WTC11 (cell line): Measurements from ENCODE around the gene ERBB4. TPM values are rescaled to one million over a fixed set of nuclear protein-coding genes. Genes with fewer than 3 reads are reported as not detected.

Experiments
- ATAC-seq: fragments of 200-7000 bp; cut with Tn5 transposase; 2 replicates; pipeline ENCODE4 v1.10.0; 2021; ENCODE audit warnings: mild to moderate bottlenecking, moderate library complexity
- CTCF ChIA-PET: fragments of 300-600 bp; sonication (Branson Sonifier 250); formaldehyde crosslinking; loops from one replicate; lab custom pipeline; 2021; ENCODE audit warnings: antibody characterized with exemption; lab: Charles Lee
- POLR2A ChIA-PET: fragments of 350-600 bp; sonication (Branson Sonifier 250); formaldehyde crosslinking; loops from one replicate; lab custom pipeline; 2021; ENCODE audit warnings: antibody characterized with exemption; lab: Charles Lee
- DNase-seq: peaks from one replicate; pipeline ENCODE4 v3.0.0; 2021; ENCODE audit warnings: low spot score
- H3K27ac Mint-ChIP-seq: 2 replicates; pipeline ENCODE4 v1.8.0; 2021; ENCODE audit warnings: mixed read lengths
- H3K27me3 Mint-ChIP-seq: 2 replicates; pipeline ENCODE4 v1.8.0; 2021; ENCODE audit warnings: low read depth, mild to moderate bottlenecking, moderate library complexity, mixed read lengths
- H3K36me3 Mint-ChIP-seq: 2 replicates; pipeline ENCODE4 v1.8.0; 2021; ENCODE audit warnings: mixed read lengths
- H3K4me1 Mint-ChIP-seq: 2 replicates; pipeline ENCODE4 v1.8.0; 2022; ENCODE audit warnings: mixed read lengths
- H3K4me3 Mint-ChIP-seq: 2 replicates; pipeline ENCODE4 v1.8.0; 2021; ENCODE audit warnings: mild to moderate bottlenecking, moderate library complexity, mixed read lengths
- H3K9me3 Mint-ChIP-seq: 2 replicates; pipeline ENCODE4 v1.8.0; 2021; ENCODE audit warnings: mixed read lengths
- CBFB ChIP-seq: sonication (generic); formaldehyde crosslinking; IDR thresholded peaks from 2 replicates; pipeline ENCODE4 v1.8.1; 2022; ENCODE audit warnings: mild to moderate bottlenecking, low read depth, missing genetic modification reagents
- ELF4 ChIP-seq: sonication (generic); formaldehyde crosslinking; IDR thresholded peaks from 2 replicates; pipeline ENCODE4 v1.8.1; 2022; ENCODE audit warnings: low read depth, mild to moderate bottlenecking, moderate library complexity, missing genetic modification reagents
- EMX1 ChIP-seq: fragments of 250-450 bp; sonication (Bioruptor Pico); IDR thresholded peaks from 2 replicates; pipeline ENCODE4 v1.8.0; 2021; ENCODE audit warnings: mild to moderate bottlenecking
- ETV6 ChIP-seq: sonication (generic); formaldehyde crosslinking; IDR thresholded peaks from 2 replicates; pipeline ENCODE4 v1.8.1; 2022; ENCODE audit warnings: mild to moderate bottlenecking, missing genetic modification reagents
- GRHL2 ChIP-seq: fragments of 250-450 bp; sonication (Bioruptor Pico); IDR thresholded peaks from 2 replicates; pipeline ENCODE4 v1.8.0; 2022; ENCODE audit warnings: mild to moderate bottlenecking, moderate library complexity; ENCODE audit not compliant: insufficient replicate concordance, severe bottlenecking
- JUN ChIP-seq: sonication (generic); formaldehyde crosslinking; IDR thresholded peaks from 2 replicates; pipeline ENCODE4 v1.8.0; 2023; ENCODE audit warnings: mild to moderate bottlenecking, missing genetic modification reagents
- NFATC4 ChIP-seq: fragments of 250-450 bp; sonication (Bioruptor Pico); IDR thresholded peaks from 2 replicates; pipeline ENCODE4 v1.9.0; 2021; ENCODE audit warnings: mild to moderate bottlenecking
- NR1H2 ChIP-seq: sonication (generic); formaldehyde crosslinking; IDR thresholded peaks from 2 replicates; pipeline ENCODE4 v1.9.0; 2021; ENCODE audit warnings: mild to moderate bottlenecking, moderate library complexity, missing genetic modification reagents
- RORB ChIP-seq: fragments of 250-450 bp; sonication (Bioruptor Pico); IDR thresholded peaks from 2 replicates; pipeline ENCODE4 v1.9.0; 2021; ENCODE audit warnings: mild to moderate bottlenecking
- SMAD4 ChIP-seq: sonication (generic); formaldehyde crosslinking; IDR thresholded peaks from 2 replicates; pipeline ENCODE4 v1.8.0; 2022; ENCODE audit warnings: mild to moderate bottlenecking, missing genetic modification reagents
- SOX15 ChIP-seq: fragments of 250-450 bp; sonication (Bioruptor Pico); IDR thresholded peaks from 2 replicates; pipeline ENCODE4 v1.9.0; 2021; ENCODE audit warnings: mild to moderate bottlenecking
- TCF7 ChIP-seq: sonication (generic); formaldehyde crosslinking; IDR thresholded peaks from 2 replicates; pipeline ENCODE4 v1.8.0; 2022; ENCODE audit warnings: mild to moderate bottlenecking, low read depth, missing genetic modification reagents, moderate library complexity
- TEAD4 ChIP-seq: sonication (generic); formaldehyde crosslinking; IDR thresholded peaks from 2 replicates; pipeline ENCODE4 v1.8.0; 2022; ENCODE audit warnings: mild to moderate bottlenecking, missing genetic modification reagents
- ZNF121 ChIP-seq: sonication (generic); formaldehyde crosslinking; IDR thresholded peaks from 2 replicates; pipeline ENCODE4 v1.8.0; 2023; ENCODE audit warnings: missing genetic modification reagents
- ZNF416 ChIP-seq: fragments of 250-450 bp; sonication (Bioruptor Pico); IDR thresholded peaks from 2 replicates; pipeline ENCODE4 v1.9.0; 2021; ENCODE audit warnings: mild to moderate bottlenecking, inconsistent platforms
- total RNA-seq: library from RNA; stranded (reverse); gene quantifications from 3 replicates; pipeline ENCODE4 v1.2.3, GENCODE V29; 2021
- TF ChIP-seq, protein P1 (sequence below): fragments of 250-450 bp; sonication (Bioruptor Pico); IDR thresholded peaks from 2 replicates; pipeline ENCODE4 v1.9.0; 2021; ENCODE audit warnings: mild to moderate bottlenecking
- TF ChIP-seq, protein P2 (sequence below): sonication (generic); formaldehyde crosslinking; IDR thresholded peaks from 2 replicates; pipeline ENCODE4 v1.8.0; 2022; ENCODE audit warnings: mild to moderate bottlenecking, missing genetic modification reagents
- TF ChIP-seq, protein P3 (sequence below): sonication (generic); formaldehyde crosslinking; IDR thresholded peaks from 2 replicates; pipeline ENCODE4 v1.8.1; 2022; ENCODE audit warnings: mild to moderate bottlenecking, missing genetic modification reagents, moderate library complexity, borderline replicate concordance
- TF ChIP-seq, protein P4 (sequence below): sonication (generic); formaldehyde crosslinking; IDR thresholded peaks from 2 replicates; pipeline ENCODE4 v1.8.0; 2022; ENCODE audit warnings: missing genetic modification reagents
- TF ChIP-seq, protein P5 (sequence below): fragments of 200-600 bp; IDR thresholded peaks from 2 replicates; pipeline ENCODE4 v1.8.0; 2022; ENCODE audit warnings: antibody characterized with exemption

ERBB4 gene
- total RNA-seq, 1 experiment from 2014 or later, result 1.6 TPM

DNA sequence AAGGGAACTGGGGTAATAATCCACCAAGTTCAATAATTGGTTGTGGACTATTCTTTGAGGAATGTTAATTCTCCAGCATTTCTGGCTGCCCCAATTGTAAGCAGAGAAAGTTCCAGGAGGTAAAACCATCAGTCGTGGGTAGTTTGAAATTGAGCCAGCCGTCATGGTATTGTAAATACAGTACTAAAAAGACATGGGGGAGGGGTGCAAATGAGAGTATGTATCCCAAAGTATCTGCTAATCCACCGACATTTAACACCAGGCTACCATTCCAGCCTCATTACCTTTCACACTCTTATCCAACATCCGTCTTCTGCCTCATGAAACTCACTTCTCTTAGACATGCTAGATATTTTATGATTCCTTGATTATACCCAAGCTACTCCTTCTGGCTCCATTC lies 507.9 kb downstream of the ERBB4 start:
- Mint-ChIP-seq H3K4me1 (peaks cover 13% of the 10 kb centered on the region), H3K27me3 (no peaks in the 10 kb centered on the region), H3K27ac (0 out of 2 replicates have a peak overlapping the region, but pooled peaks have one; percentile 4)
- DNase-seq (no peak), ATAC-seq (no peak)
- TF ChIP-seq TEAD4 (no peak), SMAD4 (no peak), NR1H2 (CRISPR knock-in tag) (no peak), JUN (no peak), SOX15 (CRISPR knock-in tag) (no peak), EMX1 (CRISPR knock-in tag) (no peak), CBFB (CRISPR knock-in tag) (no peak)
- TF ChIP-seq, protein P1, sequence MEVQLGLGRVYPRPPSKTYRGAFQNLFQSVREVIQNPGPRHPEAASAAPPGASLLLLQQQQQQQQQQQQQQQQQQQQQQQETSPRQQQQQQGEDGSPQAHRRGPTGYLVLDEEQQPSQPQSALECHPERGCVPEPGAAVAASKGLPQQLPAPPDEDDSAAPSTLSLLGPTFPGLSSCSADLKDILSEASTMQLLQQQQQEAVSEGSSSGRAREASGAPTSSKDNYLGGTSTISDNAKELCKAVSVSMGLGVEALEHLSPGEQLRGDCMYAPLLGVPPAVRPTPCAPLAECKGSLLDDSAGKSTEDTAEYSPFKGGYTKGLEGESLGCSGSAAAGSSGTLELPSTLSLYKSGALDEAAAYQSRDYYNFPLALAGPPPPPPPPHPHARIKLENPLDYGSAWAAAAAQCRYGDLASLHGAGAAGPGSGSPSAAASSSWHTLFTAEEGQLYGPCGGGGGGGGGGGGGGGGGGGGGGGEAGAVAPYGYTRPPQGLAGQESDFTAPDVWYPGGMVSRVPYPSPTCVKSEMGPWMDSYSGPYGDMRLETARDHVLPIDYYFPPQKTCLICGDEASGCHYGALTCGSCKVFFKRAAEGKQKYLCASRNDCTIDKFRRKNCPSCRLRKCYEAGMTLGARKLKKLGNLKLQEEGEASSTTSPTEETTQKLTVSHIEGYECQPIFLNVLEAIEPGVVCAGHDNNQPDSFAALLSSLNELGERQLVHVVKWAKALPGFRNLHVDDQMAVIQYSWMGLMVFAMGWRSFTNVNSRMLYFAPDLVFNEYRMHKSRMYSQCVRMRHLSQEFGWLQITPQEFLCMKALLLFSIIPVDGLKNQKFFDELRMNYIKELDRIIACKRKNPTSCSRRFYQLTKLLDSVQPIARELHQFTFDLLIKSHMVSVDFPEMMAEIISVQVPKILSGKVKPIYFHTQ (CRISPR knock-in tag), result no peak
- TF ChIP-seq, protein P2, sequence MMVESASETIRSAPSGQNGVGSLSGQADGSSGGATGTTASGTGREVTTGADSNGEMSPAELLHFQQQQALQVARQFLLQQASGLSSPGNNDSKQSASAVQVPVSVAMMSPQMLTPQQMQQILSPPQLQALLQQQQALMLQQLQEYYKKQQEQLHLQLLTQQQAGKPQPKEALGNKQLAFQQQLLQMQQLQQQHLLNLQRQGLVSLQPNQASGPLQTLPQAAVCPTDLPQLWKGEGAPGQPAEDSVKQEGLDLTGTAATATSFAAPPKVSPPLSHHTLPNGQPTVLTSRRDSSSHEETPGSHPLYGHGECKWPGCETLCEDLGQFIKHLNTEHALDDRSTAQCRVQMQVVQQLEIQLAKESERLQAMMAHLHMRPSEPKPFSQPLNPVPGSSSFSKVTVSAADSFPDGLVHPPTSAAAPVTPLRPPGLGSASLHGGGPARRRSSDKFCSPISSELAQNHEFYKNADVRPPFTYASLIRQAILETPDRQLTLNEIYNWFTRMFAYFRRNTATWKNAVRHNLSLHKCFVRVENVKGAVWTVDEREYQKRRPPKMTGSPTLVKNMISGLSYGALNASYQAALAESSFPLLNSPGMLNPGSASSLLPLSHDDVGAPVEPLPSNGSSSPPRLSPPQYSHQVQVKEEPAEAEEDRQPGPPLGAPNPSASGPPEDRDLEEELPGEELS (CRISPR knock-in tag), result no peak
- TF ChIP-seq, protein P3, sequence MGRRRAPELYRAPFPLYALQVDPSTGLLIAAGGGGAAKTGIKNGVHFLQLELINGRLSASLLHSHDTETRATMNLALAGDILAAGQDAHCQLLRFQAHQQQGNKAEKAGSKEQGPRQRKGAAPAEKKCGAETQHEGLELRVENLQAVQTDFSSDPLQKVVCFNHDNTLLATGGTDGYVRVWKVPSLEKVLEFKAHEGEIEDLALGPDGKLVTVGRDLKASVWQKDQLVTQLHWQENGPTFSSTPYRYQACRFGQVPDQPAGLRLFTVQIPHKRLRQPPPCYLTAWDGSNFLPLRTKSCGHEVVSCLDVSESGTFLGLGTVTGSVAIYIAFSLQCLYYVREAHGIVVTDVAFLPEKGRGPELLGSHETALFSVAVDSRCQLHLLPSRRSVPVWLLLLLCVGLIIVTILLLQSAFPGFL (CRISPR knock-in tag), result no peak
- TF ChIP-seq, all 79 proteins: peak for 0
- H3K36me3 Mint-ChIP-seq, result no peaks in the 10 kb centered on the region
- no peak overlapping the region for H3K4me3 Mint-ChIP-seq
- POLR2A ChIA-PET, result no interaction called here
- CTCF ChIA-PET, result no interaction called here
- no peaks in the 10 kb centered on the region for H3K9me3 Mint-ChIP-seq

DNA sequence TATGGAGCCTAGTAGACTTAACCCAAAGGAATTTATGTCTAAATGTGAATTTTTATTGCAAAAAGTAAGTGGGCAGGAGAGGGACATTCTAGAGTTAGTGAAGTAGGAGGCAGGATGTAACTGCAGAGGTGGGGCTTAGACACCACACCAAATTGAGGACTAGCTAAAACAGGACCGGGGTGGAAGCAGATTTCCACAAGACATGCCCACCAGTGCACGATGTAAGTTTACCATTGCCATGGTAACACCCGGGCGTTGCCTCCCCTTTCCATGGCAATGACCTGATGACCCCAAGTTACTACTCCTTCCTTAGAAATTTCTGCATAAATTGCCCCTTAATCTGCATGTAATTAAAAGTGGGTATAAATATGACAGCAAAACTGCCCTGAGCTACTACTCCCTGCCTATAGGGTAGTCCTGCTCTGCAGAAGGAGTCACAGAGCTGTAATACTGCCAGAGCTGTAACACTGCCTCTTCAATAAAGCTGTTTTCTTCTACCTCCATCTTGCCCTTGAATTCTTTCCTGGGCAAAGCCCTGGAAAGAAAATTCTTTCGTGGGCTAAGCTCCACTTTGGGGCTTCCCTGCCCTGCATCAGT lies 509.7 kb downstream of the ERBB4 start:
- ChIA-PET CTCF (interaction anchor here (1.1 kb wide), 1 partner anchor 24 kb away, joined by 3 read pairs; no protein-coding TSS in a partner anchor), POLR2A (no interaction called here)
- no peak for TF ChIP-seq NFATC4 (CRISPR knock-in tag)
- no peak for TF ChIP-seq RORB (CRISPR knock-in tag)
- DNase-seq, result no peak
- Mint-ChIP-seq H3K4me1 (peaks cover 13% of the 10 kb centered on the region), H3K27me3 (no peaks in the 10 kb centered on the region), H3K36me3 (no peaks in the 10 kb centered on the region), H3K9me3 (no peaks in the 10 kb centered on the region), H3K4me3 (no peak overlapping the region), H3K27ac (no peak overlapping the region)
- ATAC-seq, result no peak; the same call in 1 of the 2 replicates

DNA sequence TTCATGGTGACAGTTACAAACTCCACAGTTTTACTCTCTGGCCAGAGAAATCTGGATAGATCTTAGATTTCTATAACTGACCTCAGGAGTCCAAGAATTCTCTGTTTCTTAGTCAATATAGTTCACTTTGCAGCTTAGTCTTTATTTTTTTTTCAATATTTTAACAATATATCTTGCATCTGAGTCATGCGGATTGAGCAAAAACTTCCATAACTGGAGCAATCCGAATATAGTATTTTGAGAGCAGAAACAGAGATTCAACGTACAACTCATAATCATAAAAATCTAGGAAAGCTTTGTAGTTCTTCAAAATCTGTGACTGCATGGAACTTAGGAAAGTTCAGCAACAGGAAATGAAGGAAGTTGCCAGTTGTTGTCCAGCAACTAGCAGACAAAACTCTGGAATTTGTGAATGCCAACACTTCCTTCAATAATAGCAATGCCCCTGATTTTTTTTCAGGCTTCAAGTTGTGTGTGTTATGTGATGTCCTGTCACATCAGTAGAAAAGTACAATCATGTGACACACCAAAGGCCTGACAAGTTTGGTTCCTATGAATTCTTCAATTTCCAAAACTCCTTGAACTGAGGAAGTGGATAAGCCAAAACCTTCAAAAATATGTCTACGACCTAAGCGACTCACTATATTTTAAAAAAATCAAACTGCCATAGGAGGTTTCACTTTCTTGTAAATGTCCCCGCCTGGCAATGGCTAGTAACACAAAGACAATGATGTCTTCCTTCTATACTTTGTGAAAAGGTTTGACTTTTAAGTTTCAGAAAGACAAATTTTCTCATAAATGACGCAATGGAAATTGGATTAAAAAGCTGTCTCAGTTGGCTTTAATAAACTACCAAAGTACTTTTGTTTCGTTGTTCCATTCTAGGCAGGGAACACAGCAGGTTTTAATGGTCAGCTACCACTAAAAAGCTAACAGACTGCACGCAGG lies 510.6 kb downstream of the ERBB4 start:
- Mint-ChIP-seq H3K4me3 (no peak overlapping the region), H3K36me3 (no peaks in the 10 kb centered on the region), H3K27me3 (no peaks in the 10 kb centered on the region), H3K4me1 (peaks cover 13% of the 10 kb centered on the region), H3K9me3 (no peaks in the 10 kb centered on the region), H3K27ac (no peak overlapping the region)
- ChIA-PET POLR2A (no interaction called here), CTCF (interaction anchor here (1.1 kb wide), 1 partner anchor 23 kb away, joined by 3 read pairs; no protein-coding TSS in a partner anchor)
- ATAC-seq (no peak), DNase-seq (no peak)
- TF ChIP-seq GRHL2 (CRISPR knock-in tag), result no peak
- TF ChIP-seq ZNF416 (CRISPR knock-in tag), result no peak
- no peak for TF ChIP-seq ELF4 (CRISPR knock-in tag)
- TF ChIP-seq, protein P4, sequence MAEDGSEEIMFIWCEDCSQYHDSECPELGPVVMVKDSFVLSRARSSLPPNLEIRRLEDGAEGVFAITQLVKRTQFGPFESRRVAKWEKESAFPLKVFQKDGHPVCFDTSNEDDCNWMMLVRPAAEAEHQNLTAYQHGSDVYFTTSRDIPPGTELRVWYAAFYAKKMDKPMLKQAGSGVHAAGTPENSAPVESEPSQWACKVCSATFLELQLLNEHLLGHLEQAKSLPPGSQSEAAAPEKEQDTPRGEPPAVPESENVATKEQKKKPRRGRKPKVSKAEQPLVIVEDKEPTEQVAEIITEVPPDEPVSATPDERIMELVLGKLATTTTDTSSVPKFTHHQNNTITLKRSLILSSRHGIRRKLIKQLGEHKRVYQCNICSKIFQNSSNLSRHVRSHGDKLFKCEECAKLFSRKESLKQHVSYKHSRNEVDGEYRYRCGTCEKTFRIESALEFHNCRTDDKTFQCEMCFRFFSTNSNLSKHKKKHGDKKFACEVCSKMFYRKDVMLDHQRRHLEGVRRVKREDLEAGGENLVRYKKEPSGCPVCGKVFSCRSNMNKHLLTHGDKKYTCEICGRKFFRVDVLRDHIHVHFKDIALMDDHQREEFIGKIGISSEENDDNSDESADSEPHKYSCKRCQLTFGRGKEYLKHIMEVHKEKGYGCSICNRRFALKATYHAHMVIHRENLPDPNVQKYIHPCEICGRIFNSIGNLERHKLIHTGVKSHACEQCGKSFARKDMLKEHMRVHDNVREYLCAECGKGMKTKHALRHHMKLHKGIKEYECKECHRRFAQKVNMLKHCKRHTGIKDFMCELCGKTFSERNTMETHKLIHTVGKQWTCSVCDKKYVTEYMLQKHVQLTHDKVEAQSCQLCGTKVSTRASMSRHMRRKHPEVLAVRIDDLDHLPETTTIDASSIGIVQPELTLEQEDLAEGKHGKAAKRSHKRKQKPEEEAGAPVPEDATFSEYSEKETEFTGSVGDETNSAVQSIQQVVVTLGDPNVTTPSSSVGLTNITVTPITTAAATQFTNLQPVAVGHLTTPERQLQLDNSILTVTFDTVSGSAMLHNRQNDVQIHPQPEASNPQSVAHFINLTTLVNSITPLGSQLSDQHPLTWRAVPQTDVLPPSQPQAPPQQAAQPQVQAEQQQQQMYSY (CRISPR knock-in tag), result no peak
- TF ChIP-seq ZNF121 (CRISPR knock-in tag), result no peak
- no peak for TF ChIP-seq ETV6 (CRISPR knock-in tag)
- TF ChIP-seq, protein P5, sequence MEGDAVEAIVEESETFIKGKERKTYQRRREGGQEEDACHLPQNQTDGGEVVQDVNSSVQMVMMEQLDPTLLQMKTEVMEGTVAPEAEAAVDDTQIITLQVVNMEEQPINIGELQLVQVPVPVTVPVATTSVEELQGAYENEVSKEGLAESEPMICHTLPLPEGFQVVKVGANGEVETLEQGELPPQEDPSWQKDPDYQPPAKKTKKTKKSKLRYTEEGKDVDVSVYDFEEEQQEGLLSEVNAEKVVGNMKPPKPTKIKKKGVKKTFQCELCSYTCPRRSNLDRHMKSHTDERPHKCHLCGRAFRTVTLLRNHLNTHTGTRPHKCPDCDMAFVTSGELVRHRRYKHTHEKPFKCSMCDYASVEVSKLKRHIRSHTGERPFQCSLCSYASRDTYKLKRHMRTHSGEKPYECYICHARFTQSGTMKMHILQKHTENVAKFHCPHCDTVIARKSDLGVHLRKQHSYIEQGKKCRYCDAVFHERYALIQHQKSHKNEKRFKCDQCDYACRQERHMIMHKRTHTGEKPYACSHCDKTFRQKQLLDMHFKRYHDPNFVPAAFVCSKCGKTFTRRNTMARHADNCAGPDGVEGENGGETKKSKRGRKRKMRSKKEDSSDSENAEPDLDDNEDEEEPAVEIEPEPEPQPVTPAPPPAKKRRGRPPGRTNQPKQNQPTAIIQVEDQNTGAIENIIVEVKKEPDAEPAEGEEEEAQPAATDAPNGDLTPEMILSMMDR, result no peak
- no peak for TF ChIP-seq TCF7 (CRISPR knock-in tag)
